Endodermal cell (in vitro differentiated cells): ENCODE measurements around the gene PDCD1LG2. TPM values are rescaled to one million over a fixed set of nuclear protein-coding genes. Genes with fewer than 3 reads are reported as not detected.
"Not testable (repeated sequence)": the region's sequence is repeated elsewhere in the genome, so short reads cannot be mapped to it uniquely, and the experiment has no call there.

ENCODE experiments used
- DNase-seq: peaks from one replicate; pipeline ENCODE4 v3.0.0-alpha.2; 2017
- H3K27ac ChIP-seq: 2 replicates; pipeline ENCODE4 v1.5.1; 2013; ENCODE audit warnings: mild to moderate bottlenecking, low read depth, low read length, moderate library complexity
- H3K27me3 ChIP-seq: 2 replicates; pipeline ENCODE4 v1.6.1; 2013; ENCODE audit warnings: mild to moderate bottlenecking, low read length, moderate library complexity; ENCODE audit not compliant: insufficient read depth, control insufficient read depth, poor library complexity, severe bottlenecking
- H3K36me3 ChIP-seq: 2 replicates; pipeline ENCODE4 v1.7.0; 2013; ENCODE audit warnings: mild to moderate bottlenecking, low read length, moderate library complexity; ENCODE audit not compliant: control insufficient read depth, insufficient read depth
- H3K4me1 ChIP-seq: one replicate; pipeline ENCODE4 v1.7.0; 2013; ENCODE audit warnings: low read length; ENCODE audit not compliant: control insufficient read depth, insufficient read depth
- H3K4me3 ChIP-seq: 2 replicates; pipeline ENCODE4 v1.5.1; 2013; ENCODE audit warnings: mild to moderate bottlenecking, low read length, moderate library complexity
- H3K9ac ChIP-seq: 2 replicates; pipeline ENCODE4 v1.6.1; 2013; ENCODE audit warnings: mild to moderate bottlenecking, low read length, moderate library complexity; ENCODE audit not compliant: poor library complexity, severe bottlenecking; ENCODE audit errors: extremely low read depth
- H3K9me3 ChIP-seq: 2 replicates; pipeline ENCODE4 v1.6.1; 2013; ENCODE audit warnings: mild to moderate bottlenecking, low read length, moderate library complexity; ENCODE audit not compliant: control insufficient read depth
- H3K27ac Mint-ChIP-seq: 2 replicates; pipeline ENCODE4 v1.8.0; 2020; ENCODE audit warnings: mixed read lengths
- H3K27me3 Mint-ChIP-seq: 2 replicates; pipeline ENCODE4 v1.8.0; 2021; ENCODE audit warnings: mild to moderate bottlenecking, mixed read lengths; ENCODE audit not compliant: insufficient read depth
- H3K36me3 Mint-ChIP-seq: 2 replicates; pipeline ENCODE4 v1.8.0; 2020; ENCODE audit warnings: low read depth, mixed read lengths
- H3K4me1 Mint-ChIP-seq: 2 replicates; pipeline ENCODE4 v1.8.0; 2020; ENCODE audit warnings: mixed read lengths
- H3K4me3 Mint-ChIP-seq: 2 replicates; pipeline ENCODE4 v1.8.0; 2020; ENCODE audit warnings: mild to moderate bottlenecking, moderate library complexity, mixed read lengths
- H3K9me3 Mint-ChIP-seq: 2 replicates; pipeline ENCODE4 v1.8.0; 2020; ENCODE audit warnings: mild to moderate bottlenecking, mixed read lengths
- WGBS, 2 experiments: methylation state at CpG; one replicate each; pipeline versions ENCODE4 v1.1.5 to v1.1.7; 2013; ENCODE audit warnings: missing lambda C conversion rate in 2 of 2, mixed read lengths in 1 of 2; ENCODE audit not compliant: insufficient coverage in 1 of 2, insufficient read length in 1 of 2; 5-methylcytosine and 5-hydroxymethylcytosine counted together
- total RNA-seq, 2 donors: library from RNA; stranded (reverse); fragmentation: NEBNext Ultra II Directional in 1 of 2; extraction: Animal tissue kit (Norgen Biotek cat#: 25700) in 1 of 2; gene quantifications; 2 replicates in 1 of 2; 3 replicates in 1 of 2; pipeline ENCODE4 v1.2.1, GENCODE V29; 2021
- TF ChIP-seq, protein P1 (sequence below): fragments of 200-600 bp; sonication (generic); conservative IDR thresholded peaks from 2 replicates; pipeline ENCODE4 v1.5.0; 2021; ENCODE audit warnings: antibody characterized with exemption, mild to moderate bottlenecking

Gene PDCD1LG2
- total RNA-seq, 2 donors from 2014 or later, result not detected

DNA sequence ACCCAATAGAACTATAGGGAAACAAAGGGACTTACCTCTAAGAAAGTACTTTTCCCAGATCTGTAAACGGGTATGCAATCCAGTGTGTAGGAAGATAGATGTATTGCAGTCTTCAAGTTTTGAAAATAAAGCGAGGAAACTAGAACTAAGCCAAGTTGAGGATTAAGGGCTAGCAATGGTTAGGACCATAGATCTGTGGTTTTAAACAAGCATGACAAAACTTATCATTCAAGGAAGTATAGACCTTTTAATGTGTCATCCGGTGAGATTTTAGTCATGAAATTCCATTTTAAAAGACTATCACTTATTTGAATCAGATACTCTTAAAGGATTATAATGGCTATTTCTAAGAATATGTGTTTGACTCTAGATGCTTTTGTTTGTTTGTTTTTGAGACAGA, 39.5 kb upstream of the PDCD1LG2 start:
- H3K27me3 Mint-ChIP-seq, result peaks cover 7% of the 10 kb centered on the region
- TF ChIP-seq, protein P1, sequence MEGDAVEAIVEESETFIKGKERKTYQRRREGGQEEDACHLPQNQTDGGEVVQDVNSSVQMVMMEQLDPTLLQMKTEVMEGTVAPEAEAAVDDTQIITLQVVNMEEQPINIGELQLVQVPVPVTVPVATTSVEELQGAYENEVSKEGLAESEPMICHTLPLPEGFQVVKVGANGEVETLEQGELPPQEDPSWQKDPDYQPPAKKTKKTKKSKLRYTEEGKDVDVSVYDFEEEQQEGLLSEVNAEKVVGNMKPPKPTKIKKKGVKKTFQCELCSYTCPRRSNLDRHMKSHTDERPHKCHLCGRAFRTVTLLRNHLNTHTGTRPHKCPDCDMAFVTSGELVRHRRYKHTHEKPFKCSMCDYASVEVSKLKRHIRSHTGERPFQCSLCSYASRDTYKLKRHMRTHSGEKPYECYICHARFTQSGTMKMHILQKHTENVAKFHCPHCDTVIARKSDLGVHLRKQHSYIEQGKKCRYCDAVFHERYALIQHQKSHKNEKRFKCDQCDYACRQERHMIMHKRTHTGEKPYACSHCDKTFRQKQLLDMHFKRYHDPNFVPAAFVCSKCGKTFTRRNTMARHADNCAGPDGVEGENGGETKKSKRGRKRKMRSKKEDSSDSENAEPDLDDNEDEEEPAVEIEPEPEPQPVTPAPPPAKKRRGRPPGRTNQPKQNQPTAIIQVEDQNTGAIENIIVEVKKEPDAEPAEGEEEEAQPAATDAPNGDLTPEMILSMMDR, result no peak
- H3K9me3 ChIP-seq, result no peaks in the 10 kb centered on the region
- H3K36me3 ChIP-seq, result no peaks in the 10 kb centered on the region
- H3K4me3 ChIP-seq, result no peak overlapping the region
- 87 to 90% methylated on average over 3 of the region's 3 CpGs for WGBS, 2 experiments
- H3K9me3 Mint-ChIP-seq, result peaks cover 6% of the 10 kb centered on the region
- no peaks in the 10 kb centered on the region for H3K36me3 Mint-ChIP-seq
- H3K27ac Mint-ChIP-seq, result no peak overlapping the region
- no peak overlapping the region for H3K9ac ChIP-seq
- H3K4me1 ChIP-seq, result no peaks in the 10 kb centered on the region
- H3K4me3 Mint-ChIP-seq, result no peak overlapping the region
- DNase-seq, result no peak
- H3K4me1 Mint-ChIP-seq, result no peaks in the 10 kb centered on the region
- no peaks in the 10 kb centered on the region for H3K27me3 ChIP-seq
- H3K27ac ChIP-seq, result no peak overlapping the region

DNA sequence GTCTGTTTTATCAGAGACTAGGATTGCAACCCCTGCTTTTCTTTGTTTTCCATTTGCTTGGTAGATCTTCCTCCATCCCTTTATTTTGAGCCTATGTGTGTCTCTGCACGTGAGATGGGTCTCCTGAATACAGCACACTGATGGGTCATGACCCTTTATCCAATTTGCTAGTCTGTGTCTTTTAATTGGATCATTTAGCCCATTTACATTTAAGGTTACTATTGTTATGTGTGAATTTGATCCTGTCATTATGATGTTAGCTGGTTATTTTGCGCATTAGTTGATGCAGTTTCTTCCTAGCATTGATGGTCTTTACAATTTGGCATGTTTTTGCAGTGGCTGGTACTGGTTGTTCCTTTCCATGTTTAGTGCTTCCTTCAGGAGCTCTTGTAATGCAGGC, 34.7 kb upstream of the PDCD1LG2 start:
- not testable (repeated sequence) for H3K4me1 Mint-ChIP-seq, H3K27ac ChIP-seq, DNase-seq, H3K27me3 Mint-ChIP-seq, H3K4me3 ChIP-seq, H3K9ac ChIP-seq, H3K36me3 ChIP-seq, H3K36me3 Mint-ChIP-seq, H3K4me3 Mint-ChIP-seq, H3K4me1 ChIP-seq, H3K27me3 ChIP-seq, H3K27ac Mint-ChIP-seq
- peaks cover 10% of the 10 kb centered on the region for H3K9me3 ChIP-seq
- 100% methylated on average over 2 of the region's 2 CpGs; no CpG with 5 or more reads in 1 of the 2 experiments for WGBS, 2 experiments
- peaks cover 32% of the 10 kb centered on the region for H3K9me3 Mint-ChIP-seq

DNA sequence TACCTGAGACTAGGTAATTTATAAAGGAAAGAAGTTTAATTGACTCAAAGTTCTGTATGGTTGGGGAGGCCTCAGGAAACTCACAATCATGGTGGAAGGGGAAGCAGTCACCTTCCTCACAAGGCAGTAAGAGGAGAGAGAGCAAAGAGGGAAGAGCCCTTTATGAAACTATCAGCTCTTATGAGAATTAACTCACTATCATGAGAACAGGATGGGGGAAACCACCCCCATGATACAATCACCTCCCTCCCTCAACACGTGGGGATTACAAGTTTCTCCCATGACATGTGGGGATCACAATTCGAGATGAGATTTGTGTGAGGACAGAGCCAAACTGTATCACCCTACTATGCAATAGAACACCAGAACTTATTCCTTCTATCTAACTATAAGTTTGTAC, 32.1 kb upstream of the PDCD1LG2 start:
- Mint-ChIP-seq H3K36me3 (no peaks in the 10 kb centered on the region), H3K9me3 (peaks cover 32% of the 10 kb centered on the region), H3K27ac (no peak overlapping the region), H3K4me3 (no peak overlapping the region), H3K4me1 (no peaks in the 10 kb centered on the region), H3K27me3 (peaks cover 7% of the 10 kb centered on the region)
- DNase-seq, result no peak
- Histone ChIP-seq H3K4me1 (no peaks in the 10 kb centered on the region), H3K9ac (no peak overlapping the region), H3K27me3 (no peaks in the 10 kb centered on the region), H3K9me3 (peaks cover 10% of the 10 kb centered on the region), H3K36me3 (no peaks in the 10 kb centered on the region), H3K4me3 (no peak overlapping the region), H3K27ac (no peak overlapping the region)
- TF ChIP-seq, protein P1, result no peak
- 83 to 92% methylated on average over 2 of the region's 2 CpGs for WGBS, 2 experiments
